HG03439 (cell line): Measurements from ENCODE around the gene LCMT1.
"Not testable (repeated sequence)": the region's sequence is repeated elsewhere in the genome, so short reads cannot be mapped to it uniquely, and the experiment has no call there.

Experiments used
- ATAC-seq: cut with Tn5 transposase; IDR thresholded peaks from one replicate; pipeline ENCODE4 v1.9.1; 2021; ENCODE audit warnings: mild to moderate bottlenecking, moderate library complexity; ENCODE audit not compliant: unreplicated experiment

LCMT1 gene

GRCh38 chr16:25094596-25094995, 16.9 kb upstream of the LCMT1 start:
- no peak for ATAC-seq

- ATAC-seq, result no peak
Measured at GRCh38 chr16:25095636-25096035, 15.9 kb upstream of the LCMT1 start.

- no peak for ATAC-seq
Measured at GRCh38 chr16:25097276-25097975, 14.1 kb upstream of the LCMT1 start.

- no peak for ATAC-seq
Measured at GRCh38 chr16:25100511-25100910, 11.0 kb upstream of the LCMT1 start.

- peak; percentile 43 for ATAC-seq
Measured at GRCh38 chr16:25106567-25107465, 4.7 kb upstream of the LCMT1 start.

- ATAC-seq, result no peak
Measured at GRCh38 chr16:25107466-25107792, 4.1 kb upstream of the LCMT1 start.

GRCh38 chr16:25108054-25108453, 3.5 kb upstream of the LCMT1 start:
- ATAC-seq, result no peak

GRCh38 chr16:25109643-25110042, 1.9 kb upstream of the LCMT1 start:
- no peak for ATAC-seq

- no peak for ATAC-seq
Measured at GRCh38 chr16:25110387-25110947, 1.1 kb upstream of the LCMT1 start.

- no peak for ATAC-seq
Measured at GRCh38 chr16:25114121-25114520, 2.6 kb downstream of the LCMT1 start.

GRCh38 chr16:25118851-25119578, 7.5 kb downstream of the LCMT1 start:
- no peak for ATAC-seq

GRCh38 chr16:25121824-25122600, 10.5 kb downstream of the LCMT1 start:
- no peak for ATAC-seq

GRCh38 chr16:25124503-25124902, 13.0 kb downstream of the LCMT1 start:
- no peak for ATAC-seq

GRCh38 chr16:25126086-25126666, 14.6 kb downstream of the LCMT1 start:
- not testable (repeated sequence) for ATAC-seq

GRCh38 chr16:25126820-25127232, 15.3 kb downstream of the LCMT1 start:
- no peak for ATAC-seq

- ATAC-seq, result not testable (repeated sequence)
Measured at GRCh38 chr16:25132751-25133150, 21.2 kb downstream of the LCMT1 start.

- no peak for ATAC-seq
Measured at GRCh38 chr16:25134166-25134700, 22.7 kb downstream of the LCMT1 start.

- ATAC-seq, result no peak
Measured at GRCh38 chr16:25135254-25135878, 23.8 kb downstream of the LCMT1 start.

GRCh38 chr16:25138130-25138529, 26.6 kb downstream of the LCMT1 start:
- no peak for ATAC-seq
